LNCaP clone FGC (cell line): ENCODE results near the gene ORM1.

Source experiments
- DNase-seq: peaks from one replicate; pipeline ENCODE4 v3.0.0-alpha.2; 2011; ENCODE audit warnings: low read depth
- H3K4me3 ChIP-seq: 2 replicates; pipeline ENCODE4 v1.5.1; 2011; ENCODE audit warnings: mild to moderate bottlenecking, low read depth, low read length, control low read depth
- CTCF ChIP-seq: IDR thresholded peaks from 2 replicates; pipeline ENCODE4 v1.5.1; 2012; ENCODE audit warnings: mild to moderate bottlenecking; ENCODE audit not compliant: control insufficient read depth, insufficient read depth; ENCODE audit errors: extremely low read depth

Gene ORM1

GRCh38 chr9:114301798-114302565 lies 20.9 kb upstream of the ORM1 start:
- DNase-seq: no peak
- TF ChIP-seq CTCF: no peak

GRCh38 chr9:114302727-114303126 lies 20.2 kb upstream of the ORM1 start:
- no peak for TF ChIP-seq CTCF
- H3K4me3 ChIP-seq: no peak overlapping the region
- DNase-seq: no peak

More at GRCh38 chr9:114301798-114302565, 20.9 kb upstream of the ORM1 start:
- H3K4me3 ChIP-seq: no peak overlapping the region

- no peak overlapping the region for H3K4me3 ChIP-seq
- no peak for DNase-seq
- no peak for TF ChIP-seq CTCF
Measured at GRCh38 chr9:114303571-114303970, 19.3 kb upstream of the ORM1 start.

- no peak for DNase-seq
- TF ChIP-seq CTCF: no peak
Measured at GRCh38 chr9:114303977-114304376, 18.9 kb upstream of the ORM1 start.

GRCh38 chr9:114304416-114305188 lies 18.3 kb upstream of the ORM1 start:
- H3K4me3 ChIP-seq: no peak overlapping the region
- DNase-seq: no peak
- TF ChIP-seq CTCF: no peak

More at GRCh38 chr9:114303977-114304376, 18.9 kb upstream of the ORM1 start:
- no peak overlapping the region for H3K4me3 ChIP-seq

GRCh38 chr9:114307899-114308267 lies 15.0 kb upstream of the ORM1 start:
- no peak for TF ChIP-seq CTCF
- DNase-seq: no peak
- no peak overlapping the region for H3K4me3 ChIP-seq
